Measurements from ENCODE around the gene TPK1. TPM values are rescaled to one million over a fixed set of nuclear protein-coding genes. Genes with fewer than 3 reads are reported as not detected.

TPK1 gene
- total RNA-seq, 3 donors from 2014 or later: 11.4 to 14.2 (median 13.3) TPM

GRCh38 chr7:144854839-144855424, 19.1 kb upstream of the TPK1 start:
- intact Hi-C loops (cut with DNase I, micrococcal nuclease): no loop called here
- Histone ChIP-seq H3K4me1 (ENCODE audit: low read depth) (no peaks in the 10 kb centered on the region), H3K4me3 (no peak overlapping the region), H3K9me3 (no peaks in the 10 kb centered on the region), H3K36me3 (ENCODE audit: low read depth) (no peaks in the 10 kb centered on the region)
- DNase-seq (no peak), ATAC-seq (no peak)
- no peak for TF ChIP-seq CTCF (IDR thresholded peaks at IDR 0.05)

GRCh38 chr7:144853542-144853941, 17.7 kb upstream of the TPK1 start:
- TF ChIP-seq CTCF (IDR thresholded peaks at IDR 0.05): no peak
- DNase-seq (no peak), ATAC-seq (no peak)
- Histone ChIP-seq H3K4me3 (no peak overlapping the region), H3K9me3 (no peaks in the 10 kb centered on the region), H3K4me1 (ENCODE audit: low read depth) (no peaks in the 10 kb centered on the region), H3K36me3 (ENCODE audit: low read depth) (no peaks in the 10 kb centered on the region)
- intact Hi-C loops (cut with DNase I, micrococcal nuclease): no loop called here

- DNase-seq (no peak), ATAC-seq (no peak)
- TF ChIP-seq CTCF (IDR thresholded peaks at IDR 0.05): no peak
- no peaks in the 10 kb centered on the region for H3K4me1 ChIP-seq (ENCODE audit: low read depth)
- no peak overlapping the region for H3K4me3 ChIP-seq
- intact Hi-C loops (cut with DNase I, micrococcal nuclease): no loop called here
- no peaks in the 10 kb centered on the region for H3K9me3 ChIP-seq
- no peaks in the 10 kb centered on the region for H3K36me3 ChIP-seq (ENCODE audit: low read depth)
These were observed 12.2 kb upstream of the TPK1 start for GRCh38 chr7:144848078-144848477.

GRCh38 chr7:144842377-144842851, 6.6 kb upstream of the TPK1 start:
- Histone ChIP-seq H3K36me3 (ENCODE audit: low read depth) (no peaks in the 10 kb centered on the region), H3K9me3 (no peaks in the 10 kb centered on the region), H3K4me3 (no peak overlapping the region), H3K4me1 (ENCODE audit: low read depth) (no peaks in the 10 kb centered on the region)
- ATAC-seq (peak; percentile 97), DNase-seq (peak; percentile 51 to 80 (median 64))
- TF ChIP-seq CTCF (IDR thresholded peaks at IDR 0.05): no peak
- intact Hi-C loops (cut with DNase I, micrococcal nuclease): no loop called here

GRCh38 chr7:144836545-144836842, 641 bp upstream of the TPK1 start:
- Histone ChIP-seq H3K4me3 (no peak overlapping the region), H3K36me3 (ENCODE audit: low read depth) (no peaks in the 10 kb centered on the region), H3K4me1 (ENCODE audit: low read depth) (peaks cover 4% of the 10 kb centered on the region), H3K9me3 (no peaks in the 10 kb centered on the region)
- ATAC-seq (no peak), DNase-seq (peak in 1 of 3 donors; percentile 64)
- no peak for TF ChIP-seq CTCF (IDR thresholded peaks at IDR 0.05)
- intact Hi-C loops (cut with DNase I, micrococcal nuclease): no loop called here

- H3K4me1 ChIP-seq (ENCODE audit: low read depth): peaks cover 4% of the 10 kb centered on the region
- peak; percentile 62 to 67 (median 62) for DNase-seq
- no peaks in the 10 kb centered on the region for H3K9me3 ChIP-seq
- H3K36me3 ChIP-seq (ENCODE audit: low read depth): no peaks in the 10 kb centered on the region
- intact Hi-C loops (cut with DNase I, micrococcal nuclease): no loop called here
- H3K4me3 ChIP-seq: peak overlapping the region; percentile 60
- TF ChIP-seq CTCF (IDR thresholded peaks at IDR 0.05): no peak
- ATAC-seq: peak; percentile 53
These were observed 670 bp downstream of the TPK1 start for GRCh38 chr7:144835155-144835611.
